H1 (cell line): ENCODE results near the gene KRT34.

Experiments used
- CBX8 ChIP-seq: fragments of 300-800, 300-1000 bp; sonication (generic); IDR thresholded peaks from 2 replicates; pipeline ENCODE4 v1.7.1; 2016; ENCODE audit warnings: low read depth, low read length, borderline replicate concordance
- CREB1 ChIP-seq: IDR thresholded peaks from 2 replicates; pipeline ENCODE4 v1.6.1; 2012; ENCODE audit warnings: inconsistent platforms
- EZH2 ChIP-seq: fragments of 200-600 bp; sonication (generic); IDR thresholded peaks from 2 replicates; pipeline ENCODE4 v1.7.1; 2012; ENCODE audit warnings: low read depth, mild to moderate bottlenecking, moderate library complexity, low read length, inconsistent platforms; ENCODE audit not compliant: severe bottlenecking
- POLR2A ChIP-seq, 2 experiments: IDR thresholded peaks; 1 replicate in 1 of 2; 2 replicates in 1 of 2; pipeline ENCODE4 v1.6.1; 2011; ENCODE audit warnings: low read depth in 2 of 2, low read length in 2 of 2, mild to moderate bottlenecking in 2 of 2; ENCODE audit errors: control extremely low read depth in 1 of 2
- RBBP5 ChIP-seq: IDR thresholded peaks from 2 replicates; pipeline ENCODE4 v1.7.1; 2012; ENCODE audit warnings: low read depth, mild to moderate bottlenecking, inconsistent platforms, low read length, moderate library complexity, borderline replicate concordance
- TAF1 ChIP-seq: IDR thresholded peaks from 2 replicates; pipeline ENCODE4 v1.6.1; 2011; ENCODE audit warnings: mild to moderate bottlenecking, low read depth, low read length
- ZNF274 ChIP-seq: IDR thresholded peaks from 2 replicates; pipeline ENCODE4 v1.7.0; 2012; ENCODE audit warnings: low read length, borderline replicate concordance; ENCODE audit errors: extremely low read depth
- TF ChIP-seq, protein P1 (sequence below), 3 experiments: IDR thresholded peaks; 1 replicate in 2 of 3; 2 replicates in 1 of 3; pipeline versions ENCODE4 v1.5.1 to v1.6.1; 2011; ENCODE audit warnings: low read length in 3 of 3, mild to moderate bottlenecking in 3 of 3, inconsistent platforms in 2 of 3, low read depth in 1 of 3, moderate library complexity in 1 of 3; ENCODE audit not compliant: insufficient read depth in 1 of 3; ENCODE audit errors: control extremely low read depth in 1 of 3

DNA sequence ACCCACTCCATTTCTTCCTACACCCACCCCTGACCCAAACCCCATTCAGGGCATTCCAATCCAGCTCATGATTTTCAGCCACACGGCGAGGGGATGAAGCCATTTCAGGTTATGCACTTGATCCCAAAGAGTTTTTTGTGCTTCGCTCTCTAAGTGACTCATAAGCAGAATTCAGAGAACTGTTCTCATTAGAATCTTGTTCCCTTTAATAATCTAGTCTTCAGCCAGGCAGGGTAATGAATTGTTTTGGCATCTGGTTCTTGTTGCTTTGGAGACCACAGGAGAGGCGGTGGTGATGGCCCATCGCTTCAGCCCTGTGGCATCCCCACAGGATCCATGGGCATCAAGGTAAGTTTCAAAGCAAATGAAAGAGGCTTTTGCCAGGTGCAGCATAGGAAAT, 20.1 kb upstream of the KRT34 start:
- TF ChIP-seq CBX8 (no peak), RBBP5 (no peak), EZH2 (no peak), CREB1 (no peak), TAF1 (no peak), POLR2A (IDR thresholded peaks at IDR 0.05; ENCODE audit: control extremely low read depth in 1 of 2, low read depth in 2 of 2, low read length in 2 of 2) (no peak), ZNF274 (no peak)
- TF ChIP-seq, protein P1, sequence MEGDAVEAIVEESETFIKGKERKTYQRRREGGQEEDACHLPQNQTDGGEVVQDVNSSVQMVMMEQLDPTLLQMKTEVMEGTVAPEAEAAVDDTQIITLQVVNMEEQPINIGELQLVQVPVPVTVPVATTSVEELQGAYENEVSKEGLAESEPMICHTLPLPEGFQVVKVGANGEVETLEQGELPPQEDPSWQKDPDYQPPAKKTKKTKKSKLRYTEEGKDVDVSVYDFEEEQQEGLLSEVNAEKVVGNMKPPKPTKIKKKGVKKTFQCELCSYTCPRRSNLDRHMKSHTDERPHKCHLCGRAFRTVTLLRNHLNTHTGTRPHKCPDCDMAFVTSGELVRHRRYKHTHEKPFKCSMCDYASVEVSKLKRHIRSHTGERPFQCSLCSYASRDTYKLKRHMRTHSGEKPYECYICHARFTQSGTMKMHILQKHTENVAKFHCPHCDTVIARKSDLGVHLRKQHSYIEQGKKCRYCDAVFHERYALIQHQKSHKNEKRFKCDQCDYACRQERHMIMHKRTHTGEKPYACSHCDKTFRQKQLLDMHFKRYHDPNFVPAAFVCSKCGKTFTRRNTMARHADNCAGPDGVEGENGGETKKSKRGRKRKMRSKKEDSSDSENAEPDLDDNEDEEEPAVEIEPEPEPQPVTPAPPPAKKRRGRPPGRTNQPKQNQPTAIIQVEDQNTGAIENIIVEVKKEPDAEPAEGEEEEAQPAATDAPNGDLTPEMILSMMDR (IDR thresholded peaks at IDR 0.05; ENCODE audit: control extremely low read depth in 1 of 3, insufficient read depth in 1 of 3, low read depth in 1 of 3, low read length in 3 of 3): no peak
